Activated effector memory CD4-positive, alpha-beta T cell treated with Interleukin-2 at 50 U/mL for 16 hours (primary cell): ENCODE results near the gene C17orf67.

ENCODE experiments used
- DNase-seq: peaks from one replicate; pipeline ENCODE4 v3.0.0-alpha.2; 2020

C17orf67 gene, protein sequence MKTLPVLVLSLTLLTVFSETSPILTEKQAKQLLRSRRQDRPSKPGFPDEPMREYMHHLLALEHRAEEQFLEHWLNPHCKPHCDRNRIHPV

DNA sequence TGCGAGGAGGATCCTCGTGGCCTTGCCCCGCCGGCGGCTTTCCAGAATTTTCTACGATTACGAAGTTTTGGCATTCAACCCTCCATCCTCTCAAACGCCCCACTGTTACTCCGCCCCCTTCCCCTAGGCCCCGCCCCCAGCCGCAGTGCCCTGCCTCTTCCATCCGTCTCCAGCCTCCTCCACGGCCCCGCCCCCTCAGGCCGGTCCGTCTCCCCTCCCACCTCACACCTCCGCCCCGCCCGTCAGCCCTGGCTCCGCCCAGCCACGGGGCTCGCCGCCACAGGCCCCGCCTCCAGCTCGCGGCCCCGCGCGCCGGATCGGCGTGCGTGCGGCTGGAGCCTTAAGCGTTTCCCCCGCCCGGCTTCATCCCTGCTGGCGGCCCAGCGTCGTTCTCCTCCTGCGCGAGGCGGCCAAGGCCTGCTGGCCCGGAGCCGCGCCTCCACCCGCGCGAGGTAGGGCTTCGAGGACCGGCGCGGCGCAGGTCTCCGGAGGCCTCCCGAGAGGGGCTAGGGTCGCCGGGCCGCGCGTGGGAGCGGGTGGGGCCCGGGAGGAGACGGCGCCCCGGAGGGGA lies at the start of gene C17orf67, which contains the start of gene DGKE:
C17orf67 (minus strand) TSS at position 112 of the 571 bp plus-strand sequence. CDS start 18,110 bp downstream, outside the sequence.
DGKE (plus strand) TSS at position 343 of the 571 bp plus-strand sequence. CDS start 645 bp downstream, outside the sequence.
- peak; percentile 99 for DNase-seq

DNA sequence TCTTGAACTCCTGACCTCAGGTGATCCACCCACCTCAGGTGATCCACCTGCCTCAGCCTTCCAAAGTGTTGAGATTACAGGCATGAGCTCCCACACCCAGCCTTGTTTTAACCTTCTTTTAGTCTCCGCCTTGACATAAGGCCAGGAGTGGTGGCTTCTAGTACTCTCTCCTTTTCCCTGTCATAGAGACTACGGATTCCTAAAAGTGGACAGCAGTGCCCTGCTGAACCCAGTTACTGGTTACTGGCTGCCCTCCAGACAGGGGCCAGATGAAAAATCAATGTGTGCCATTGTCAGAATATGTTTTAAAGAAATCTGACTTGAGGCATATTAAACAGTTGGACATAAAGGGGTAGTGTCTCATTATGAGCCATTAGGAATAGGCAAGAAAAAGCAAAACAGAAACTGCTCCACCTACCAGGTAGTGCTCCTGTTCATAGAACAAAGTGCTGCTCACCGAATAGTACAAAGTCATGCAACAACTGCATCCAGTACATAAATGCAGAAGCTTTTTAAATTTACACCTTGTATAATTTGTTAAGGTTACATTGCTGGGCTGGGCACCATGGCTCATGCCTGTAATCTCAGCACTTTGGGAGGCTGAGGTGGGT lies 48.1 kb upstream of the C17orf67 start:
- no peak for DNase-seq

DNA sequence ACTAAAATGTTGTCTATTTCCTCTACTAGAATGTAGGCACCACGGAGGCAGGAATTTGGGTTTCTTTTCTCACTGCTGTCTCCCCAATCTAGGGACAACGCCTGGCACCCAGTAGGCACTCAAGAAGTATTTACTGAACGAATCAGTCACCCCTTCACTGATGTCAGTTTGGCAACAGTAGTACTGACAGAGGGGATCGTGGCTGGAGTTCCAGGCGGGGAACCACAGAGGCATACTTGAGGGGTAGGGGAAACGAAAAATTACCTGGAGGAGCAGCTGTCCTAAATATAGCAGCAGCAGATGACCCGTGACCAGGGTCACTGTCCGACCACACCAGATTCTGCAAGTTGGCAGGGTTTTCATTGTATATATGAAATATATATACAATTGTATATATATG lies 46.9 kb upstream of the C17orf67 start:
- DNase-seq: no peak

DNA sequence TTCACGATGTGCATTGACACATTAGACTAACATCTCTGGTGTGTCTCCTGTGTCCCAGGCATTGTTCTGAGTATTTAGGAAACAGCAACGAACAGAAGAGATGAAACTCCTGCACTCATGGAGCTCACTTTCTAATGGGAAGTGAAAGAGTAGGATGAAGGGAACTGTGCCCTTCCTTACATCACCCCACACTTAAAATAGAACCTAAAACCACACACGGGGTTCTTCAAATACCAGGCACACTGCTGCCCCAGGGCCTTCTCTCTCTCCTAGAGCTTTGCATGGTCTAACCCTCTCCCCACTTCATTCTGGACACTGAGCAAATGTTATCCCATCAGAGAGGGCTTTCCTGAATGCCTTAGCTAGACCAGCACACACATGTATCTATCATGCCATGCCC lies 46.4 kb upstream of the C17orf67 start:
- no peak for DNase-seq

DNA sequence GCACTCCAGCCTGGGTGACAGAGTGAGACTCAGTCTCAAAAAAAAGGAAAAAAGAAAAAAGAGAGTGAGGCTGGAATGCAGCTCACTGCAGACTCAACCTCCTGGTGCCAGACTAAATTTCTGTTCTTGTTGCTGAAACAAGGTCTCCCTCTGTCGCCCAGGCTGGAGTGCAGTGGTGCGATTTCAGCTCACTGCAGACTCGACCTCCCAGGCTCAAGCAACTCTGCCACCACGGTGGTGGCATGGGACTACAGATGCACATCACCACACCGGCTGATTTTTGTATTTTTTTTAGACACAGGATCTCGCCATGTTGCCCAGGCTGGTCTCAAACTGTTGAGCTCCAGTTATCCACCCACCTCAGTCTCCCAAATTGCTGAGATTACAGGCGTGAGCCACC lies 45.6 kb upstream of the C17orf67 start:
- no peak for DNase-seq

DNA sequence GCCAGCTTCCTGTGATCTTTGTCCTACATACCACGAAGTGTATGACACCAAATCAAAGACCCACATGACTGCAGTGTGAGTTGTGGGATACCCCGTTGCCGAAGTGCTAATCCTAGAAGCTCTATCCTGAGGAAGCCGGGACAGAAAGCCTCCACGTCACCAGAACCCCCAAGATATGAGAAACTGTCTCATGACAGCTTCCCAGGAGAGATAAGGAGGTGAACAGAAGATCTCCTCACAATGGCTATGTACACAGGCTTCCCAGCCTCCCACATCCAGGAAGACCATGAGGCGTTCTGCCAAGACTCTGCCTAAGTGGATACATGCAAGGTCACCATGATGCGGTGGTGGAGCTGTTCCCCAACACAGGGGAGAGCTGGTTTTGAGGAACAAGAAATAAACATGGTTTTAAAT lies 43.1 kb upstream of the C17orf67 start:
- DNase-seq: no peak

DNA sequence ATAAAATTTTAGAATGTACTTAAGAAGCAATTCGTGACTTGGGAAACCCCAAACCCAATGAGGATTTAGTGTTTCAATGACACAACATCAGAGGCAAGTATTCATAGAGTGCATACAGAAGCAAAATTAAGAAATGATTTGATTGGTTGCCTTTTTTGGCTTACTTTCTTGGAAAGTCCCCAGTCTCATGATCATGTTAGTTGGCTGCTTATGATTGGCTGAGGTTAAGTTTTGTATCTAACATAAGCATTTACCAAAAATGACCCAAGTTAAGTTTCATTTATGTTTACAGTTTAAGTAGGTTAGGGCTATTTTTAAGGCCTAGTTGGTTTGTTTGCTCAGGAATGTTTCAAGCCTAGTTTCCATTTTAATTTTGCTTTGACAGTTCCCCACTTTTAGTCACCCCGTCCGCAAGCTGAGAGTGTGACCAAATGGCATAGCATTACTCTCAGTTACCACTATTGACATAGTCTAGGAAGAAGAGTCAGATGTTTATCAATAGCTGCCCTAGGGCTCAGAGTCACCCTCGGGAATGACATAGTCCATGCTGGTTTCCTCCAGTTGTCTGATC lies 36.4 kb upstream of the C17orf67 start:
- no peak for DNase-seq

DNA sequence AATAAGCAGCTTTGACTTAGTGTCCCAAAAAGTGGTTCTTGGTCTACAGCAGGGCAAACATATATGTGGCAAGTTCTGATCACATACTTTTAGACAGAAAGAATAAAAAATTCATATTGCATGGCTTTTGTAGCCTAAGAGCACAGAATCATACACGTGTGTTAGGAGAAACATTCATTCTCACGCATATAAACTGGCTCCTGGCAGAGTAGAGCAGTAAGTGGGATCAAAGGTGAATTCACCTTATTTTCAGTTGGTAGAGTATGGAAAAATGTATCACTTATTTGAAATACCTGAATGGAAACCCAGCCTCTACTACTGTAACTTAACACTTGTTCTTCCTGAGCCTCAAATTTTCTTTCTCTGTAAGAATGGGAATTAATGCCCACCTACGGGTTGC lies 35.0 kb upstream of the C17orf67 start:
- no peak for DNase-seq

DNA sequence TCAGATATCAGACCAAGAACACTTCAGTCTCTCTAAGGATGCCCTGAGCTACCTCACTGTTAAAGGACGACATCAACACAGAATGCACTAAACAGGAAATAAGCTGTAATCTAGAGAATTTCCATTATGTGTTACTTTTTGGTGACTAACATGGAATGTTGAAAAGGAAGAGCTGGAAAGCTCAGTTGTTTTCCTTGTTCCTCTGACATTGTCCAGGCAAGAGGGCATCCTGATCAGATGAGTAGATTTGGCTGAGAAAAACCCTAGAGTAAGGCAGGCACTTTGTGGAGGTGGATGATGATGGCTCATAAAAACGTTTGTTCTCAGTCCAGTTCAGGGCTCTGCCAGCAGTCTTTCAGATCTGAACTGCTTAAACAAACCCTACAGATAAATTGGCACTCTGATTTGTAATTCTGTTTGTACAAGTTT lies 34.2 kb upstream of the C17orf67 start:
- DNase-seq: no peak

DNA sequence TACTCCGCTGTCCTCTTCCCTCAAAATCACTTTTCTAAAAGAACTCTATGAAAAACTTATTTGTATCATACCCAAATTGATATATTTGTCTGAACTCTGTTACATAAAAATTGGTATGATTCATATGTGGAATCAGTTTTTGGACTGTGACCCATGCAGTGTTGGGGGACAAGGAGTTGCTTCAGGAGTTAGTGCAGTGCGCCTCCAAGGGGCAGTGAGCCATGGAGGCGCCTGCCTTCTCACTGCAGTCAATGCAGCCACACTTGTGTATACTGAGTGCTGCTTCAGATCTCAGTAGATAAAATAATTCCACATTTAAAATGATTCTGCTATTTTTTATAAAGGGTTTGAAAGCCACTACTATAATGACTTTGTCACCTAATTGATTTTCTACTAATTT lies 32.8 kb upstream of the C17orf67 start:
- no peak for DNase-seq

DNA sequence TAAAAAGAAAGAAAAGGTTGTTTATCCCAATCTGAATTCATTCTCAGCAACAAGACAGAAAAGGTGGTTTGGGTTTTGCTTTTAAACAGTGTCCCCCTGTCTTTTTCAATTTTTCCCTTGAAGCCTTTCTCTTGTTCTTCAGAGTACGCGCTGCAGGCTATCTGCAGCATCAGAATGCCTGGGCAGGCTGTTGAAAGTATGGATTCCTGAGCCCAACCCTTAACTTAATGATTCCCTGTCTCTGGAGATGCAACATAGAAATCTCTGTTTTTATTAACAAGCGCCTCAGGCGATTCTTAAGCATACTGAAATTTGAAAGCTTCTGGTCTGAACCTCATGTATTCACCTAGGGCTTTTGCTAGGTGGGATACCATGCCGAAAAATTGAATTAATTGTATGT lies 32.4 kb upstream of the C17orf67 start:
- no peak for DNase-seq

DNA sequence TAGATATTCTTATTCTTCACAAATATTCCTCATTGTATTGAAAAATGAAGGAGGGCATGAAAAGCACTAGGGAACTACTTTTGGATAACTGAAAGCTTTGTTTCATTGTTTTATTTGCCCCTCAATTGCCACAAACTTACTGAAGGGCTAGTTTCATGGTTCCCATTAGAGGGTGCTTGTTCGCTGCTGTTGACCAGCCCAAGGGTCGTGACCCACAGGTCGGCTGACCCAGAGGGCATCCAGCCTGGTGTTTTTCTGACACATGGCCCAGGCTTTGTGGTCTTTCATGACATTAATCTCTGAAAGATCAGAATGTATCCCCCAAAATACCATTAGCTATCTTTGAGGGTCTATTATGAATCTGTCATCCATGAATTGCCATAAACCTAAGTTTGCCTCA lies 30.3 kb upstream of the C17orf67 start:
- DNase-seq: no peak

DNA sequence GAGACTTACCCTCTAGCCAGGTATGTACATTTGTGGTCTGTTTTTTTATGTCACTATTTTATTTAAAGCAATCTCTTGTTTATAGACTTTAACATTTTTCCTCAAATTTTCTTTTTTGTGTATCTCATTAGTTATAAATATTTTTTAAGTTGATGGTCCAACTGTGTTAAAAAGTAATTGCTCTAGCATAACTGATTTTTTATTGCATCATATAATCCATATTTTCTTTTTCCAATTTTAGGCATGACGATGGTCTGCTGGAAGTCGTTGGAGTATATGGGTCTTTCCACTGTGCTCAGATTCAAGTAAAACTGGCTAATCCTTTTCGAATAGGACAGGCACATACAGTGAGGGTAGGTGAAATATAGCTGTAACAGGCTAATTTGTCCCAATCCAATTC lies 28.2 kb upstream of the C17orf67 start:
- DNase-seq: no peak

DNA sequence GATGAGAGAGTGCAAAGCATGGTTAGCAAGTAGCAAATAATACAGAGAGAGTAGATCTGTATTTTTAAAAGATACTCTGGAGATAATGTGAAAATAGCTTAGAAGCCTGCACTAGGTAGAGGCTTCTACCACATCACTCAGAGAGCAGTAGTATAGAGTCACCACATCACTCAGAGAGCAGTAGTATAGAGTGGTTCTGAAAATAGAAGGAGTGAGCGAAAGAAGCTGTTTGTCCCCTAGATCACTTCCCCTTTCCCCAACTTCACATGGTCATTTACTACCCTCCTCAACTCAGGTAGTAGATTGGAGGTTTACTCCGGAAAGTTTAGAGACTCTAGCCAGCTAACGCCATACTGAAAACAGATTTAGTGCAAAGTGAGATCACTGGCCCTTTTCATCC lies 17.3 kb upstream of the C17orf67 start:
- no peak for DNase-seq

DNA sequence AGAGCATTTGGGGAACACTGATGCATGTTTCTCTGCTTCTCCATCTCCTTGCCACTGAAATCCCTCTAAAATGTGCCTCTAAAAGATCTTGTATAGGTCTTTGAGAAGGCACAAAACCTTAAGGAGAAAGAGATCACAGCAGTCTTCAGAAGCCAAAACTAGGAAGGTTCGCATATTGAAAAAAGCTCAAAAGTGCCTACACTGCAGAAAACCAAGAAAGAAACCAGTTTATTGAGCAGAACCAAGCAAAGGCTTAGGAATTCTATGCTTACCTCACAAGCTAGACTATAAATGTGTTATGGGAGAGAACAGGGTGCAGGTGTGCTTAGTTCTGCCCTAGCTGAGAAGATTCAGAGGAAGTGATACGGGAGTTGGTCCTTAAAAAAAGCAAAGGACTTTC lies 16.9 kb upstream of the C17orf67 start:
- no peak for DNase-seq

DNA sequence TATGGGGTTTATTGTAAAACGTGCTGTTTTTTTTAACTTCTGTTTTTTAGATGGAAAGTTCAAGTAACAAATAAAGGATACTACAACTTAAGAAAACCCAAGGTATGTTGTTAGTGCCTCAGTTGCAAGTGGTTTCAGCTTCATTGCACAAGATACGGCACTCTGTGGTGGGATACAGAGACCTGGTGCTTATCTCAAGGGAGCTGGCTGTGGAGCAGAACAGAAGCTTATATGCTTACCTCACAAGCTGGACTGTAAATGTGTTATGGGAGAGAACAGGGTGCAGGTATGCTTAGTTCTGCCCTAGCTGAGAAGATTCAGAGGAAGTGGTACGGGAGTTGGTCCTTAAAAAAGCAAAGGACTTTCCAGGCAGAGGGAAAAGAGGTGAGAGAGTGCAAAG lies 15.4 kb upstream of the C17orf67 start:
- no peak for DNase-seq

DNA sequence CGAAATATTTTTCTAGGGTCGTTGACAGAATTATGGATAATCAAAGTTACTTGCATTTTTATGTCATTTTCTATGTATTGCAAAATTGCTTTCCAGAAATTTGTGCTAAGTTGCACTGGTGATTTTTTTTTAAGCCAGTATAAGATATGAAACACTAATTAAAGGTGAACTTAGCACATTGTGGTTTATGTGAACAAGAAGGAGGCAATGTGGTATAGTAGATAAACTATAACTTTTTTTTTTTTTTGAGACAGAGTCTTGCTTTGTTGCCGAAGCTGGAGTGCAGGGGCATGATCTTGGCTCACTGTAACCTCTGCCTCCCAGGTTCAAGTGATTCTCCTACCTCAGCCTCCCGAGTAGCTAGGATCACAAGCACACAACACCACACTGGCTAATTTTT lies 13.4 kb upstream of the C17orf67 start:
- DNase-seq: no peak

DNA sequence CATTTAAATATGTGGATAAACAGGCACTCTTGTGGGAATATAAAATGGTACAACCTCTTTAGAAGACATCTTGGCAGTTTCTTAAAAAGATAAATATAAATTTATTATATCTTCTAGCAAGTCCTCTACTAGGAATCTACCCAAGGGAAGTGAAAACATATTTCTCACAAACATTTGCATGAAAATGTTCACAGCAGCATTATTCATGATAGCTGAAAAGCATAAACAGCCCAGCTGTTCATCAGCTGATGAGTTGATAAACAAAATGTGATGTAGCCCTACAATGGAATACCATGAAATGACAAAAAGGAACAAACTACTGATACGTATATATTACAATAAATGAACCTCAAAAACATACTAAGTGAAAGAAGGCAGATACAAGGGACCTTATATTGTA lies 12.2 kb upstream of the C17orf67 start:
- DNase-seq: no peak

DNA sequence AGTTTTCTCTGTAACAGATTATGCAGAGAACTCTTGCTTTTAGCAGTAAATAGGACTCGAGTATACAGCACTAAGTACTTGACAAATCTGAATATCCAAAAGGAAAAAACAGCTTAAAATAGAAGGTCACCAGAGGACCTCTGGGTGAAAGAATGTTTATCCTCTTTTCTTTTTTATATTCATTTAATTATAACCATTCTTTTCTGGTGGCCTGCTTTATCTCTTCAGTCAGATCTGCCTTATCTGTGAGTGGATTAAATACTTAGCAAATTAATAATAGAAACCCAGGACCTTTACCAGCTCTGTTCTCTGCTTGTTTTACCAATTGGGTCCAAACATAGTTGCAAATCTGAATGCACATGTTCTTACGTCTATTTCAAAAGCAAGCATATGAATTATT lies 8.9 kb upstream of the C17orf67 start:
- no peak for DNase-seq

DNA sequence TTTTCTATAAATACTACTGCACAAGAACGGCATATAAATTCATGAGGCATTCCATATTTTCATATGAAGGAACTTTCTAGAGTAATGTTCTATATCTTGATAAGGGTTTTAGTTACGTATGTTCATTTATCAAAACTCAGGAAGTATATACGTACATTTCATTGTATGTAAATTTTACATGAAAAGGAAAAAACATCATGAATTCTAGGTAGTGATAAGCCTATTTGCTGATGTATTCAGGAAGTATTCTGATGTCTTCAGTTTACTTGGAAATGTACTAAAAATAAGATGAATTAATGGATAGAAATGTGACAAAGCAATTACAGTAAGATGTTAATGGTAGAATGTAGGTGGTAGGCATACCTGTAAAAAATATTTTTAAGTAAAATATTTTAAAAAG lies 5.0 kb upstream of the C17orf67 start:
- DNase-seq: no peak

DNA sequence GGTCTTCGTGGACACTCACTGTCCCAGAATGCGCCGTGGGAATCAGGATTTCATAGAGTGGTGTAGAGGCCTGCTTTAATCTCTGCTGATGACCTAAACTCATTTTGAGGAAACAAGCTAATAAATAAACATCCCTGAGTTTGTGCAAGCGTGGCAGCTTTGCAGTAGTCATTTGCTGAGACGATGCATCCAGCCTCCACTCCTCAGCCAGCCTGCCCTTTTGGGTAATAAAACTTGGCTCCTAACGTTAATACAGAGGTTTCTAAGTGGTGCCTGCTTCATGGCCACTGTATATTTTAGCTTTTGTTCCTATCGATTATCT lies 1.5 kb upstream of the C17orf67 start:
- no peak for DNase-seq

DNA sequence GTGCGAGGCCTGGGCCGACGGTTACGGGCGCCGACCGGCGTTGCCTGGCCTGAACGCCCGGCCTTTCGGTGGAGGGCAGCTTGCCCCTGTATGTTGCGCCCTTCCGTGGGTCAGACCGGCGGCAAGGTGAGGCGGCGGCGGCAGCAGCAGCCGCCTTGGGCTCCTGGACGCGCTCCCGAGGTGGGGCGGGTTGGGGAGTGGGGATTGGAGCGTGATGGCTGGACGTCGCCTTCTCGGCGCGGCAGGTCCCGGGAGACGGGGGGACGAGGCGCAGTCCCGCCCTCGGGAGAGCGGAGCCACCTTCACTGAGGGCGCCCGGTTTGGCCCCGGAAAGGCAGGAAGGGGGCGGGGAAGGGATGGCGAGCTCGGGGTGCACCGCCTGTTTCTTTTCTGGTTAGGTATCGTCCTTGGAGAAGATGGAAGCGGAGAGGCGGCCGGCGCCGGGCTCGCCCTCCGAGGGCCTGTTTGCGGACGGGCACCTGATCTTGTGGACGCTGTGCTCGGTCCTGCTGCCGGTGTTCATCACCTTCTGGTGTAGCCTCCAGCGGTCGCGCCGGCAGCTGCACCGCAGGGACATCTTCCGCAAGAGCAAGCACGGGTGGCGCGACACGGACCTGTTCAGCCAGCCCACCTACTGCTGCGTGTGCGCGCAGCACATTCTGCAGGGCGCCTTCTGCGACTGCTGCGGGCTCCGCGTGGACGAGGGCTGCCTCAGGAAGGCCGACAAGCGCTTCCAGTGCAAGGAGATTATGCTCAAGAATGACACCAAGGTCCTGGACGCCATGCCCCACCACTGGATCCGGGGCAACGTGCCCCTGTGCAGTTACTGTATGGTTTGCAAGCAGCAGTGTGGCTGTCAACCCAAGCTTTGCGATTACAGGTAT lies 902 bp upstream of the C17orf67 start:
- DNase-seq: peak; percentile 64

DNA sequence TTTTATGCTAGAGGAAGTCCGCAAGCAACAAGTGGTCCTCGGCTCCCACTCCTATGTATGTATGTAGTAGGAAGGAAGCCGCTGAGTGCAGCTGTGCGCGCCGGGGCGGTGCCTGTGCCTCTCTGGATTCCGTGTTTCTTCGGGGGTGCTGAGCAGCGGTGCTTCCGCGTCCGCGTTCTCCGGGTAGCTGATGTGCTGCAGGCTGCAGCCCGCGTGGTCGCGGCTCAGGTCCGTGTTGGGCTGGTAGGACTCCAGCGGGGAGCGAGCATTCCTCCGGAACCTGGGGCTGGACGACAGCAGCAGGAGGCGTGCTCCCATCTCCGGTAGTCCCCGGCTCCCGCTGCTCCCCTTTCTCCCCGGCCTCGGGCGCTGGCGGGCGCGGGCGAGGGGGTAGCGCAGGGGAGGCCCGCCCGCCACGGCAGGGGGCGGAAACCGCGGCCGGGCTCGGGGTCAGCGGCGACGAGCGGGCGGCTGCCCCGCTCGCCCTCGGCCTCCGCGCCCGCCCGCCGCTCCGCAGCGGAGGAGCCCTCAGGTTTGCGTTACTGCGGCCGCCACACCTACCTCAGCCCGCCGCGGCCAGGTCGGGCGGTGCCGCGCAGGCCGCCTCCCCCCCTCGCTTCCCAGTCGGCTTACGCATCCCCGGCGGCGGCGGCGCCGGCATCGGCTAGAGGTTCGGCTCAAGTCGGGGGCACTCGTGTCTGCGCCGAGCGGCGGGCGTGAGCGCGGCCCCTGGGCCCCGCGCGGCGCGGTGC lies 487 bp downstream of the C17orf67 start:
- DNase-seq: peak; percentile 65
